HEK293T (cell line): ENCODE data around the gene SAMD14.

Source experiments
- CTCF ChIA-PET: fragments of 350-600 bp; formaldehyde crosslinking; extraction: SDS; loops from one replicate; lab custom pipeline; 2021; ENCODE audit warnings: antibody characterized with exemption, inconsistent platforms; lab: Yijun Ruan, JAX
- POLR2A ChIA-PET: fragments of 350-600 bp; formaldehyde crosslinking; extraction: SDS; loops from one replicate; lab custom pipeline; 2020; ENCODE audit warnings: antibody characterized with exemption, inconsistent platforms; lab: Yijun Ruan, JAX
- DNase-seq: peaks from one replicate; pipeline ENCODE4 v3.0.0; 2012; ENCODE audit warnings: mixed read lengths; ENCODE audit errors: extremely low spot score
- ARNT ChIP-seq: fragments of 450-650 bp; IDR thresholded peaks from 2 replicates; pipeline ENCODE4 v1.6.1; 2017; ENCODE audit warnings: mild to moderate bottlenecking
- BHLHE40 ChIP-seq: fragments of 450-650 bp; IDR thresholded peaks from 2 replicates; pipeline ENCODE4 v1.6.1; 2016; ENCODE audit warnings: mild to moderate bottlenecking, moderate library complexity, borderline replicate concordance
- CTBP1 ChIP-seq: fragments of 450-650 bp; IDR thresholded peaks from 2 replicates; pipeline ENCODE4 v1.6.1; 2016; ENCODE audit warnings: borderline replicate concordance
- ELF4 ChIP-seq: fragments of 450-650 bp; IDR thresholded peaks from 2 replicates; pipeline ENCODE4 v1.6.1; 2017; ENCODE audit warnings: antibody characterized with exemption
- FOXA1 ChIP-seq: fragments of 450-650 bp; IDR thresholded peaks from 2 replicates; pipeline ENCODE4 v1.6.1; 2016; ENCODE audit warnings: mild to moderate bottlenecking
- FOXK2 ChIP-seq: fragments of 450-650 bp; IDR thresholded peaks from 2 replicates; pipeline ENCODE4 v1.6.1; 2016; ENCODE audit warnings: mild to moderate bottlenecking
- FOXM1 ChIP-seq: fragments of 450-650 bp; IDR thresholded peaks from 2 replicates; pipeline ENCODE4 v1.6.1; 2017; ENCODE audit warnings: mild to moderate bottlenecking, borderline replicate concordance
- HDGF ChIP-seq: fragments of 450-650 bp; IDR thresholded peaks from 2 replicates; pipeline ENCODE4 v1.6.1; 2017; ENCODE audit warnings: antibody characterized with exemption, borderline replicate concordance
- L3MBTL2 ChIP-seq: fragments of 450-650 bp; conservative IDR thresholded peaks from 2 replicates; pipeline ENCODE4 v1.6.1; 2016; ENCODE audit warnings: mild to moderate bottlenecking
- LEF1 ChIP-seq: fragments of 450-650 bp; IDR thresholded peaks from 2 replicates; pipeline ENCODE4 v1.6.1; 2017; ENCODE audit warnings: mild to moderate bottlenecking, borderline replicate concordance
- NFRKB ChIP-seq: fragments of 450-650 bp; IDR thresholded peaks from 2 replicates; pipeline ENCODE4 v1.6.1; 2016; ENCODE audit warnings: mild to moderate bottlenecking, moderate library complexity
- PKNOX1 ChIP-seq: fragments of 450-650 bp; IDR thresholded peaks from 2 replicates; pipeline ENCODE4 v1.6.1; 2016
- SP1 ChIP-seq: fragments of 450-650 bp; IDR thresholded peaks from 2 replicates; pipeline ENCODE4 v1.6.1; 2017
- SUZ12 ChIP-seq: fragments of 450-650 bp; IDR thresholded peaks from 2 replicates; pipeline ENCODE4 v1.6.1; 2016; ENCODE audit warnings: mild to moderate bottlenecking
- TARDBP ChIP-seq: fragments of 450-650 bp; IDR thresholded peaks from 2 replicates; pipeline ENCODE4 v1.6.1; 2016
- ZNF384 ChIP-seq: fragments of 450-650 bp; IDR thresholded peaks from 2 replicates; pipeline ENCODE4 v1.6.1; 2016

The SAMD14 gene

GRCh38 chr17:50175035-50175807 is 45.3 kb upstream of the SAMD14 start:
- TF ChIP-seq NFRKB, result no peak
- no peak for TF ChIP-seq SP1
- no peak for TF ChIP-seq CTBP1
- no peak for TF ChIP-seq ZNF384
- TF ChIP-seq TARDBP, result no peak
- no peak for TF ChIP-seq ELF4
- no peak for TF ChIP-seq FOXK2
- no peak for TF ChIP-seq HDGF
- TF ChIP-seq ARNT, result no peak
- POLR2A ChIA-PET, result no interaction called here
- CTCF ChIA-PET, result interaction anchor here (0.9 to 2.0 kb wide), 2 partner anchors 23 to 122 kb away, joined by 3 to 6 read pairs; no protein-coding TSS in a partner anchor
- no peak for DNase-seq

- ChIA-PET POLR2A (no interaction called here), CTCF (interaction anchor here (0.7 to 2.0 kb wide), 4 partner anchors 13 to 123 kb away, joined by 3 to 6 read pairs (median 4); no protein-coding TSS in a partner anchor)
- TF ChIP-seq HDGF (no peak), CTBP1 (no peak), SP1 (no peak), ARNT (no peak), FOXK2 (no peak), NFRKB (no peak), ZNF384 (no peak), ELF4 (no peak), FOXA1 (no peak), FOXM1 (no peak)
- no peak for DNase-seq
These were observed 44.5 kb upstream of the SAMD14 start for GRCh38 chr17:50174444-50174843.

- ChIA-PET POLR2A (interaction anchor here (1.0 to 2.1 kb wide), 2 partner anchors 12 to 22 kb away, joined by 6 to 12 read pairs; no protein-coding TSS in a partner anchor), CTCF (interaction anchor here (0.5 to 2.0 kb wide), 10 partner anchors 12 to 328 kb away, joined by 3 to 7 read pairs (median 4); no protein-coding TSS in a partner anchor)
- no peak for DNase-seq
- TF ChIP-seq FOXK2, result no peak
- no peak for TF ChIP-seq TARDBP
- TF ChIP-seq L3MBTL2, result no peak
- TF ChIP-seq ZNF384, result no peak
- TF ChIP-seq CTBP1, result no peak
- TF ChIP-seq NFRKB, result no peak
- no peak for TF ChIP-seq SP1
- no peak for TF ChIP-seq FOXM1
- no peak for TF ChIP-seq ELF4
- TF ChIP-seq HDGF, result no peak
- TF ChIP-seq FOXA1, result no peak
- no peak for TF ChIP-seq PKNOX1
- no peak for TF ChIP-seq BHLHE40
- TF ChIP-seq LEF1, result no peak
- no peak for TF ChIP-seq ARNT
- no peak for TF ChIP-seq SUZ12
These were observed 43.5 kb upstream of the SAMD14 start for GRCh38 chr17:50173335-50173941.

- ChIA-PET CTCF (interaction anchor here (0.7 to 2.0 kb wide), 8 partner anchors 12 to 328 kb away, joined by 3 to 7 read pairs (median 4); no protein-coding TSS in a partner anchor), POLR2A (interaction anchor here (0.9 to 2.1 kb wide), 2 partner anchors 12 to 24 kb away, joined by 3 to 12 read pairs; no protein-coding TSS in a partner anchor)
- no peak for DNase-seq
- no peak for TF ChIP-seq SP1
- TF ChIP-seq FOXK2, result no peak
- TF ChIP-seq L3MBTL2, result no peak
- TF ChIP-seq CTBP1, result no peak
- TF ChIP-seq TARDBP, result no peak
- TF ChIP-seq ELF4, result no peak
- no peak for TF ChIP-seq HDGF
- no peak for TF ChIP-seq NFRKB
- no peak for TF ChIP-seq FOXM1
- TF ChIP-seq ZNF384, result no peak
- TF ChIP-seq LEF1, result no peak
These were observed 43.0 kb upstream of the SAMD14 start for GRCh38 chr17:50172936-50173334.

GRCh38 chr17:50172130-50172529 is 42.2 kb upstream of the SAMD14 start:
- TF ChIP-seq NFRKB (no peak), FOXA1 (no peak), PKNOX1 (no peak), CTBP1 (no peak), ELF4 (no peak), L3MBTL2 (no peak), LEF1 (no peak), ARNT (no peak), TARDBP (no peak), FOXM1 (no peak), FOXK2 (no peak), HDGF (no peak), ZNF384 (no peak), SP1 (no peak)
- ChIA-PET CTCF (interaction anchor here (1.5 to 2.0 kb wide), 3 partner anchors 20 to 122 kb away, joined by 3 to 7 read pairs (median 6); no protein-coding TSS in a partner anchor), POLR2A (interaction anchor here (0.9 to 2.1 kb wide), 2 partner anchors 11 to 25 kb away, joined by 3 to 12 read pairs; no protein-coding TSS in a partner anchor)
- no peak for DNase-seq
